H9 (cell line): Measurements from ENCODE around the gene SLC2A2. TPM values are rescaled to one million over a fixed set of nuclear protein-coding genes. Genes with fewer than 3 reads are reported as not detected.

Experiments used
- DNase-seq: peaks from one replicate; pipeline ENCODE4 v3.0.0-alpha.2; 2017
- H2AFZ ChIP-seq: one replicate; pipeline ENCODE4 v1.6.1; 2013; ENCODE audit warnings: mild to moderate bottlenecking, low read length, control low read depth, moderate library complexity
- H2AK5ac ChIP-seq: 2 replicates; pipeline ENCODE4 v1.6.1; 2013; ENCODE audit warnings: low read length, control low read depth, mixed read lengths; ENCODE audit not compliant: insufficient read length
- H2BK120ac ChIP-seq: one replicate; pipeline ENCODE4 v1.6.1; 2013; ENCODE audit warnings: low read depth, mild to moderate bottlenecking, low read length, control low read depth, inconsistent platforms; ENCODE audit not compliant: poor library complexity, severe bottlenecking
- H2BK12ac ChIP-seq: 2 replicates; pipeline ENCODE4 v1.6.1; 2013; ENCODE audit warnings: low read length, control low read depth, mixed read lengths, low read depth; ENCODE audit not compliant: insufficient read length
- H2BK15ac ChIP-seq: 2 replicates; pipeline ENCODE4 v1.6.1; 2013; ENCODE audit warnings: low read depth, low read length, control low read depth
- H2BK20ac ChIP-seq: one replicate; pipeline ENCODE4 v1.6.1; 2013; ENCODE audit warnings: low read depth, mild to moderate bottlenecking, low read length, control low read depth, inconsistent platforms; ENCODE audit not compliant: poor library complexity, severe bottlenecking
- H2BK5ac ChIP-seq: 2 replicates; pipeline ENCODE4 v1.6.1; 2013; ENCODE audit warnings: low read length, control low read depth, mixed read lengths; ENCODE audit not compliant: insufficient read length
- H3K14ac ChIP-seq: 2 replicates; pipeline ENCODE4 v1.6.1; 2013; ENCODE audit warnings: low read length, control low read depth; ENCODE audit not compliant: insufficient read depth
- H3K18ac ChIP-seq: 2 replicates; pipeline ENCODE4 v1.6.1; 2013; ENCODE audit warnings: low read depth, mild to moderate bottlenecking, mixed read lengths, low read length, control low read depth; ENCODE audit not compliant: insufficient read length
- H3K23ac ChIP-seq: 2 replicates; pipeline ENCODE4 v1.6.1; 2013; ENCODE audit warnings: low read length, control low read depth, mixed read lengths, low read depth; ENCODE audit not compliant: insufficient read length
- H3K23me2 ChIP-seq: 2 replicates; pipeline ENCODE4 v1.6.1; 2013; ENCODE audit warnings: low read depth, mild to moderate bottlenecking, mixed read lengths, low read length, control low read depth; ENCODE audit not compliant: insufficient read length, poor library complexity, severe bottlenecking
- H3K27ac ChIP-seq: 2 replicates; pipeline ENCODE4 v1.5.1; 2013; ENCODE audit warnings: low read length, control low read depth, mixed read lengths, low read depth; ENCODE audit not compliant: insufficient read length
- H3K27me3 ChIP-seq: 2 replicates; pipeline ENCODE4 v1.6.1; 2013; ENCODE audit warnings: low read length, control low read depth, inconsistent platforms; ENCODE audit not compliant: insufficient read depth
- H3K4ac ChIP-seq: 2 replicates; pipeline ENCODE4 v1.6.1; 2013; ENCODE audit warnings: low read depth, mild to moderate bottlenecking, control low read depth, inconsistent platforms, low read length, moderate library complexity
- H3K4me1 ChIP-seq: 2 replicates; pipeline ENCODE4 v1.6.1; 2013; ENCODE audit warnings: low read length, control low read depth, inconsistent platforms; ENCODE audit not compliant: insufficient read depth
- H3K4me2 ChIP-seq: 2 replicates; pipeline ENCODE4 v1.6.1; 2013; ENCODE audit warnings: low read length, control low read depth, mixed read lengths; ENCODE audit not compliant: insufficient read length, insufficient read depth
- H3K56ac ChIP-seq: 2 replicates; pipeline ENCODE4 v1.6.1; 2013; ENCODE audit warnings: low read depth, mild to moderate bottlenecking, mixed read lengths, low read length, control low read depth; ENCODE audit not compliant: insufficient read length
- H3K79me1 ChIP-seq: 2 replicates; pipeline ENCODE4 v1.6.1; 2013; ENCODE audit warnings: low read depth, mild to moderate bottlenecking, moderate library complexity, low read length, control low read depth, inconsistent platforms; ENCODE audit not compliant: insufficient read depth, poor library complexity, severe bottlenecking
- H3K79me2 ChIP-seq: 2 replicates; pipeline ENCODE4 v1.6.1; 2013; ENCODE audit warnings: low read length, control low read depth, inconsistent platforms; ENCODE audit not compliant: insufficient read depth
- H3K9ac ChIP-seq: 2 replicates; pipeline ENCODE4 v1.6.1; 2013; ENCODE audit warnings: low read length, control low read depth, mixed read lengths; ENCODE audit not compliant: insufficient read length; ENCODE audit errors: extremely low read depth
- H3K9me3 ChIP-seq: one replicate; pipeline ENCODE4 v1.6.1; 2013; ENCODE audit warnings: low read depth, low read length, inconsistent platforms; ENCODE audit not compliant: control insufficient read depth
- H3T11ph ChIP-seq: one replicate; pipeline ENCODE4 v1.6.1; 2013; ENCODE audit warnings: mild to moderate bottlenecking, low read length, control low read depth, inconsistent platforms
- H4K20me1 ChIP-seq: one replicate; pipeline ENCODE4 v1.6.1; 2013; ENCODE audit not compliant: control insufficient read depth, insufficient read length, insufficient read depth
- H4K5ac ChIP-seq: 2 replicates; pipeline ENCODE4 v1.6.1; 2013; ENCODE audit warnings: low read depth, mild to moderate bottlenecking, mixed read lengths, low read length, control low read depth; ENCODE audit not compliant: insufficient read length
- H4K8ac ChIP-seq: replicated peaks from 2 replicates; pipeline ENCODE4 v1.6.1; 2013; ENCODE audit warnings: low read length, control low read depth, mixed read lengths, low read depth; ENCODE audit not compliant: insufficient read length
- H4K91ac ChIP-seq: 2 replicates; pipeline ENCODE4 v1.6.1; 2013; ENCODE audit warnings: low read depth, mild to moderate bottlenecking, moderate library complexity, mixed read lengths, low read length, control low read depth; ENCODE audit not compliant: insufficient read length
- H3K27ac Mint-ChIP-seq, 3 experiments: 2 replicates in 2 of 3; 3 replicates in 1 of 3; pipeline ENCODE4 v1.8.0; 2020 to 2021; ENCODE audit warnings: mixed read lengths in 3 of 3, mild to moderate bottlenecking in 1 of 3, moderate library complexity in 1 of 3
- H3K27me3 Mint-ChIP-seq: 2 replicates; pipeline ENCODE4 v1.8.0; 2021; ENCODE audit warnings: low read depth, mild to moderate bottlenecking, moderate library complexity, mixed read lengths
- H3K36me3 Mint-ChIP-seq, 3 experiments: 2 replicates in 2 of 3; 3 replicates in 1 of 3; pipeline ENCODE4 v1.8.0; 2020 to 2021; ENCODE audit warnings: low read depth in 3 of 3, mixed read lengths in 3 of 3; ENCODE audit not compliant: insufficient read depth in 1 of 3
- H3K4me1 Mint-ChIP-seq, 2 experiments: 2 replicates each; pipeline ENCODE4 v1.8.0; 2020; ENCODE audit warnings: mixed read lengths in 2 of 2
- H3K4me3 Mint-ChIP-seq, 2 experiments: 2 replicates in 1 of 2; 3 replicates in 1 of 2; pipeline ENCODE4 v1.8.0; 2020 to 2021; ENCODE audit warnings: mild to moderate bottlenecking in 2 of 2, mixed read lengths in 2 of 2, moderate library complexity in 1 of 2
- H3K9me3 Mint-ChIP-seq, 2 experiments: 2 replicates in 1 of 2; 3 replicates in 1 of 2; pipeline ENCODE4 v1.8.0; 2020; ENCODE audit warnings: mild to moderate bottlenecking in 2 of 2, mixed read lengths in 2 of 2, moderate library complexity in 1 of 2
- WGBS: extraction: QIAGEN DNeasy Blood & Tissue Kit; methylation state at CpG from one replicate; pipeline ENCODE4 v1.1.7; 2013; ENCODE audit warnings: missing lambda C conversion rate, low lambda C conversion rate, mixed read lengths; ENCODE audit not compliant: insufficient read length; ENCODE audit errors: extremely low coverage; 5-methylcytosine and 5-hydroxymethylcytosine counted together
- total RNA-seq: library from RNA; stranded (reverse); gene quantifications from 2 replicates; pipeline ENCODE4 v1.2.1, GENCODE V29; 2021
- TF ChIP-seq, protein P1 (sequence below): fragments of 200-600 bp; sonication (generic); conservative IDR thresholded peaks from 3 replicates; pipeline ENCODE4 v1.8.0; 2021; ENCODE audit warnings: antibody characterized with exemption, mild to moderate bottlenecking

Gene SLC2A2
- total RNA-seq, 1 experiment from 2014 or later = not detected

DNA sequence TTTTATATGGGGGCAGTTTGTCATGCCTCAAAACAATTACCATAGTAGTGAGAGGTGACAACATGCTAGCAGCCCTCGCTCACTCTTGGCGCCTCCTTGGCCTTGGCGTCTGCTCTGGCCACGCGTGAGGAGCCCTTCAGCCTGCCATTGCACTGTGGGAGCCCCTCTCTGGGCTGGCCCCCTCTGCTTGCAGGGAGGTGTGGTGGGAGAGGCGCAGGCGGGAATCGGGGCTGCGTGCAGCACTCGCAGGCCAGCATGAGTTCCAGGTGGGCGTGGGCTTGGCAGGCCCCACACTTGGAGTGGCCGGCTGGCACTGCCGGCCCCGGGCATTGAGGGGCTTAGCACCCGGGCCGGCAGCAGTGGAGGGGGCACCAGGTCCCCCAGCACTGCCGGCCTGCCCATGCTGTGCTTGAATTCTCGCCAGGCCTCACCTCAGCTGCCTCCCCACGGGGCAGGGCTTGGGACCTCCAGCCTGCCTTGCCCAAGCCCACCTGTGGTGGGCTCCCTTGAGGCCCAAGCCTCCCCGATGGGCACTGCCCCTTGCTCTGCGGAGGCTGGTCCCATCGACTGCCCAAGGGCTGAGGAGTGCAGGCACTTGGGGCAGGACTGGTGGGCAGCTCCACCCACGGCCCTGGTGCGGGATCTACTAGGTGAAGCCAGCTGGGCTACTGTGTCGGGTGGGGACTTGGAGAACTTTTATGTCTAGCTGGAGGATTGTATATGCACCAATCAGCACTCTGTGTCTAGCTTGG, 79.3 kb downstream of the SLC2A2 start:
- no peaks in the 10 kb centered on the region for H3K9me3 ChIP-seq
- Mint-ChIP-seq H3K27ac (no peak overlapping the region), H3K9me3 (peaks cover 27 to 40% of the 10 kb centered on the region in 2 experiments), H3K27me3 (no peaks in the 10 kb centered on the region; the same call in 1 of the 2 replicates), H3K4me3 (no peak overlapping the region), H3K4me1 (no peaks in the 10 kb centered on the region), H3K36me3 (peaks cover 8 to 27% (median 14%) of the 10 kb centered on the region in 3 experiments; a peak in 6 of 7 replicates)
- no peak overlapping the region for H2BK5ac ChIP-seq
- TF ChIP-seq, protein P1, sequence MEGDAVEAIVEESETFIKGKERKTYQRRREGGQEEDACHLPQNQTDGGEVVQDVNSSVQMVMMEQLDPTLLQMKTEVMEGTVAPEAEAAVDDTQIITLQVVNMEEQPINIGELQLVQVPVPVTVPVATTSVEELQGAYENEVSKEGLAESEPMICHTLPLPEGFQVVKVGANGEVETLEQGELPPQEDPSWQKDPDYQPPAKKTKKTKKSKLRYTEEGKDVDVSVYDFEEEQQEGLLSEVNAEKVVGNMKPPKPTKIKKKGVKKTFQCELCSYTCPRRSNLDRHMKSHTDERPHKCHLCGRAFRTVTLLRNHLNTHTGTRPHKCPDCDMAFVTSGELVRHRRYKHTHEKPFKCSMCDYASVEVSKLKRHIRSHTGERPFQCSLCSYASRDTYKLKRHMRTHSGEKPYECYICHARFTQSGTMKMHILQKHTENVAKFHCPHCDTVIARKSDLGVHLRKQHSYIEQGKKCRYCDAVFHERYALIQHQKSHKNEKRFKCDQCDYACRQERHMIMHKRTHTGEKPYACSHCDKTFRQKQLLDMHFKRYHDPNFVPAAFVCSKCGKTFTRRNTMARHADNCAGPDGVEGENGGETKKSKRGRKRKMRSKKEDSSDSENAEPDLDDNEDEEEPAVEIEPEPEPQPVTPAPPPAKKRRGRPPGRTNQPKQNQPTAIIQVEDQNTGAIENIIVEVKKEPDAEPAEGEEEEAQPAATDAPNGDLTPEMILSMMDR = no peak
- no peak overlapping the region for H3K9ac ChIP-seq
- no peak overlapping the region for H3T11ph ChIP-seq
- H3K18ac ChIP-seq = no peak overlapping the region
- H3K56ac ChIP-seq = no peak overlapping the region
- no peak overlapping the region for H4K8ac ChIP-seq
- no peak overlapping the region for H2BK12ac ChIP-seq
- H2BK15ac ChIP-seq = no peak overlapping the region
- DNase-seq = no peak
- H3K27me3 ChIP-seq = no peaks in the 10 kb centered on the region
- H4K5ac ChIP-seq = no peak overlapping the region
- H4K91ac ChIP-seq = no peak overlapping the region
- WGBS = no CpG with 5 or more reads among the region's 25 CpGs
- no peaks in the 10 kb centered on the region for H3K79me2 ChIP-seq
- H3K4me1 ChIP-seq = no peaks in the 10 kb centered on the region
- H3K4me2 ChIP-seq = no peak overlapping the region
- no peak overlapping the region for H2BK120ac ChIP-seq
- no peak overlapping the region for H2BK20ac ChIP-seq
- no peak overlapping the region for H3K14ac ChIP-seq
- H3K79me1 ChIP-seq = no peaks in the 10 kb centered on the region
- no peak overlapping the region for H3K4ac ChIP-seq
- H3K23ac ChIP-seq = no peak overlapping the region
- no peaks in the 10 kb centered on the region for H4K20me1 ChIP-seq
- no peak overlapping the region for H2AK5ac ChIP-seq
- no peak overlapping the region for H2AFZ ChIP-seq
- H3K27ac ChIP-seq = no peak overlapping the region
- H3K23me2 ChIP-seq = no peaks in the 10 kb centered on the region

Other genes starting within 250 kb of the SLC2A2 start
- gene RPL22L1, start 156.5 kb downstream of the SLC2A2 start, total RNA-seq = 100 TPM in 2 replicates
- 7.7 and 8.6 TPM in 2 replicates for gene EIF5A2, start 118.1 kb downstream of the SLC2A2 start, total RNA-seq